GM19239 (cell line): ENCODE measurements around the gene SZRD1.

ENCODE experiments used
- DNase-seq: peaks from one replicate; pipeline ENCODE4 v3.0.0; 2011; ENCODE audit warnings: low spot score; ENCODE audit not compliant: insufficient read length
- FAIRE-seq: peaks from 2 replicates; lab custom pipeline; 2011; peaks lifted over from hg19 to GRCh38; lab: Jason Lieb, UNC

SZRD1 gene

DNA sequence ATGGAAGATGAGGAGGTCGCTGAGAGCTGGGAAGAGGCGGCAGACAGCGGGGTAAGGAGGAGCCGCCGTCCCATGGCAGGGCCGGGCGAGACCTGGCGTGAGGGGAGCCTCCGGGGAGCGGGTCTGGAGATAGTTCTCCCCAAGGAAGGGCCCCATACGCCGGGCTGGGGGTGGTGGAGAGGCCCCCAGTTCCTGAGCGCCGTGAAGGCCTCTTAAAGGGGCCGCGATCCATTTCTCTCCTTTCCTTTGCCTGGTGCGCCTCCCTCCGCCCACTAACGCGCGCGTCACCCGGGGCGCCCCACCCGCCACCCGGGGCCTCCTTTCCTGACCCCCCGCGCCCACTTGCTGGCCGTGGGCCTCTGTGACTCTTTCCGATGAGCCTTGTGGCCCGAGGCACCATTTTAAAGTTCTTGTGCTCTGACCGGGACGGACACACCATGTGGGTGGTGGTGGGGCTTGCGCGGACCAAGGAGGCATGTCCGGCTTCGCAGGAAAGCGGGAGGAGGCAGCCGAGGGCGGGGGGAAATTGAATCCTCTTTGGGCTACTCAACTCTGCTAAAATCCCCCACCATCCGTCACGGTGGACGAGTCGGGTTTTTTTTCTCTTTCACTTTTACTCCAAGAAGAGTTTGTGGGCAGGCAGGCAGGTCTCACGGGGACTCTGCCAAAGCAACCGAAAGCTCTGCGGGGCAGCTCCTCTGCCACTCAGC lies 371 bp downstream of the SZRD1 start:
- DNase-seq (peak; percentile 68), FAIRE-seq (peak; percentile 93)

DNA sequence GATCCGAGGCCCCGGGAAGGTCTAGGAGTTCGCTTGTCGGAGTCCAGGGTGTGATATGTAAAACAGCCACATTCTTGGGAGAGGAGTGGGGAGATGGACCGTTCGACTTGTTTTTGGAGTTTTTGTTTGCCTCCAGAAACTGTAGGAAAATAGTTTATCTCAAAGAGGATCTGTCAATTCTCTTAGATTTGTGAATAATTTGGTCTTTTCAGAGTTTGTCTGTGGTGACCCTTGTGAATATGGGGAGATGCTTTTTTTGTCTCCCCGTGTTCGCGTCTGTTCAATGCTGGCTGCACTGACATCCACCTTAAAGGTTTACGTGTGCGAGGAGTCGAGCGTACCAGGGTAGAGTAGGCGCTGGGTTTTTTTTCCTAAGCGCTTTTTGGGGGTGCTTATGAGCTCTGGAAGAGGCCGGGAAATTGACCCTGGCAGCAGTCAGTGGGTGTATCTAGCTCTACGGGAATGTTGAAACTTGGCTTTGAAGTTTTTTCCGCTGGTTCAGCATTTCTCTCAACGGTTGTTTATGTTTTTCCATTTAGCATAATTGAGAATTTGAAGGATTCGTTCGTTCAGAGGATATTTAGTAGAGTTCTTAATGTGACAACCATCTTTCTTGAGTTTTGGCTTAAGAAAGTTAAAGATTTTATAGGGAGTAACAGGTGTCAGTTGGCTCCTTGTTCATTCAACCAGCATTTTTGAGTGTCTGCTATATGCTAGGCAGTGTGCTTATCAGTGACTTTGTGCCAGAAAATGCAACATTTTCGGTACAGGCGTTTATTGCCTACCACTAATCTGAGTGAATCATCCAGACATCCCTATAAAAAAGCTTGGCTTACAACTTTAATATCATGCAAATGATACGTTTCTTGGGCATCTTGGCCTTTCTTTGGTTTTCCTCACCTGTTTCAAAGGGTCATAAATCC lies 1.2 kb downstream of the SZRD1 start:
- no peak for DNase-seq
- peak; percentile 45 for FAIRE-seq

DNA sequence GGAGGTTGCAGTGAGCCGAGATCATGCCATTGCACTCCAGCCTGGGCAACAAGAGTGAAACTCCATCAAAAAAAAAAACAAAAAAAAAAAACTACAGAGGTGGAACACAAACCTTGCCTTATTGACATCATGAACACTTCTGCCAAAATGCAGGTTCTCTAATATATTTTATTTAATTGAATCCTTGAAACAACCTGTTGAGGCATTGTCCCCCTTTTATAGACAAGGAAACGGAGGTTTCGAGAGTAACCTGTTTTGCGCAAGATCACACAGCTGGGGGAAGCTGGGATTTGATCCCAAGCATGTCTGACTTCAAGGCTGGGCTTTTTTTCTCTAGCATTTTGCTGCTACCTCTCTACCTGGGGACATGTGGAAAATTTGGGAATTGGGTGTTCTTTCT lies 2.8 kb downstream of the SZRD1 start:
- DNase-seq (no peak), FAIRE-seq (no peak)

DNA sequence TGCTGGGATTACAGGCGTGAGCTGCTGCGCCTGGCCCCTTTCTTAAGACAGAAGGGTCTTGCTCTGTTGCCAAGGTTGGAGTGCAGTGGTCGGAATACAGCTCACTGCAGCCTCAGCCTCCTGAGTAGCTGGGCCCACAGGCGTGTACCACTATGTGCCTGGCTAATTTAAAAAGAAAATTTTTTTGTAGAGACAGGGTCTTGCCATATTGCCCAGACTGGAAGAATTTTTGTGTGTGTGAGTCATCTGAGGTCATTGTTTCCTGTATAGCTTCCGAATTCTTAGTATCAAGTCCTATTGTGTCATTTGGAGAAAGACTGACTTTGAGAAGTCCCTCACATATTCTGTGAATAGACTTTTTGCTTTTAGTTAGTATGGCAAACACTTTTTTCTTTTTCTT lies 4.7 kb downstream of the SZRD1 start:
- DNase-seq (no peak), FAIRE-seq (no peak)

DNA sequence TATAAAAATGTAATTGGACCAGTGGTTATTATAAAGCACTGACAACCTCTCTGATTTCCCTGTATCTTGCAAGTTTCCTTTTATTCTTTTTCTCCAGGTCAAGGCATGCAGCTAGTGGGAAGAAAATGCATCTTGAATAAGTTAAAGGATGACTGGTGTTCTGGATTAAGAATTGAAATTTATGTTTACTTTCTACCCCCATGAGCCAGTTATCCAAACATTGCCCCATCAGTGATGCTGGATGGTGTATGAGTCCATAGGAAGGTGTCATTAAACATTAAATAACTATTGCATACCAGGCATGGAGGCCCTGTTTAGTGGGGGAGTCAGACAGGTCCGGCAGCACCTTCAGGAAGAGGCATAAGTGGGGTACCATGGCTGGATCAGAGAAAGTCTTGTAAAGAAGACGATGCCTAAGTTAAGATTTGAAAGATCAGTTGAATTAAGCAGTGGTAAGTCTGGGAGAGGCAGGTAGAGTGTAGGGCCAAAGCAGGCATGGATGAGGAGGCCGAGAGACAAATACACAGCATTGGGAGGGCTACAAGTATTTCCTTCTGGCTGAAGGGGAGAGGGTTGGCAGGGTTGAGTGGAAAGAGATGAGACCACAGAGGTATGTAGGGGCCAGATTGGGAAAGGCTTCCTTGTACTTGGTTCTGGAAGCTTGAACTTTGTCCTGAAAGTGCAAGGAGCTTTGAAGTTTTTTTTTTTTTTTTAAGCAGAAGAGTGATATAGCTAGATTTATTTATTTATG lies 5.7 kb downstream of the SZRD1 start:
- FAIRE-seq, result no peak

DNA sequence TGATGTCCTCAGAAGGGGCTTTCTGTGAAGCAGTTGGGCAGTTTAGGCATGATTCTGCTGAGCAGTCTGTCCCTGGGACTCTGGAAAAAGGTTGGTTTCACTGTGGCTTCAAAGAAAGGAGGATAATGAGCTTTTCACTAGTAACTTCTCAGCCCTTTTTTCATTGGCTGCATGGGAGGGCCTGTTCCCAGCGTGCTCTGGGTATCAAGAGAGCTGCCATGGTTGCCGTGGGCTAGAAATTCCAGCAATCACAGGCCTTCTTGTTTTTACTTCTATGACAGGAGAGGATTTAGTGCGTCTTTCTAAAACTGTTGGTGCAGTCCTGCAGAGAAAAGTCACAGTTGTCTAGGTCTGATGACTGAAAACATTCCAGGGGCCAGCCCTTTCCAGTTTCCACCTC lies 7.2 kb downstream of the SZRD1 start:
- FAIRE-seq, result no peak
- no peak for DNase-seq

More for the DNA sequence above, 5.7 kb downstream of the SZRD1 start:
- DNase-seq, result no peak

DNA sequence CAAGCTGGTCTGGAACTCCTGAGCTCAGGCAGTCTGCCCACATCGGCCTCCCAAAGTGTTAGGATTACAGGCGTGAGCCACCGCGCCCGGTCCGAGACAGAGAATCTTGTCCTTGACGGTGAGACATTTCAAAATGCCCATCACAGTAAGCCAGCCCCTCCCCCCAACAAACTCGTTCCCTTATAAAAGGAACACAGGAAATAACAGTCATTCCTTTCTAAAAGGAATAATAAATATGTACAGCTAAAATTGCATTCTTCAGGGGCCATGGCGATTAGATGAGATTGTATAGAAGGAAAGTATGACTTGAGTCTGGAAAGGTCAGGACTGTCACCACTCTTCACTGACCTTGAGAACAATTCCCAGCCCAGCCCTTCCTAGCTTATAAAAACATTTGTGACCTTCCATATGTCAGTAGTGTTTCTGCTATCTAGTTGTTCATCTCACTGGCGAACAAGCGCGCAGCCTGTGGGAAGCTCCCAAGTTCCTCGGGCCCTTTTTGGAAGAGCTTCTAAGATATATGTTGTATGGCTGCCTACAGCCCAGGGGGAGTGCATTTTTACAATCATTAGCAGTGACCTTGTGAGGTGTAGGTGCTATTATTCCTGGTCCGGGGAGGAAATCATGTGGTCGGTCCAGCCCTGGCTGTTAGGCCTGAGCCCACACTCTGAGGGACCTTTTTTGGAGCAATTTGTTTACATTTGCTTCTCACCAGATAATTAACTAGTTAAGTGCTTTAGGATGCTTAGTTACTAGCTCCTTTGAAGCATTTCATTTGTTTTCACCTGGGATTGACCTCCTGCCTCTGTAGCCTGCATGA lies 8.7 kb downstream of the SZRD1 start:
- DNase-seq (no peak), FAIRE-seq (no peak)

DNA sequence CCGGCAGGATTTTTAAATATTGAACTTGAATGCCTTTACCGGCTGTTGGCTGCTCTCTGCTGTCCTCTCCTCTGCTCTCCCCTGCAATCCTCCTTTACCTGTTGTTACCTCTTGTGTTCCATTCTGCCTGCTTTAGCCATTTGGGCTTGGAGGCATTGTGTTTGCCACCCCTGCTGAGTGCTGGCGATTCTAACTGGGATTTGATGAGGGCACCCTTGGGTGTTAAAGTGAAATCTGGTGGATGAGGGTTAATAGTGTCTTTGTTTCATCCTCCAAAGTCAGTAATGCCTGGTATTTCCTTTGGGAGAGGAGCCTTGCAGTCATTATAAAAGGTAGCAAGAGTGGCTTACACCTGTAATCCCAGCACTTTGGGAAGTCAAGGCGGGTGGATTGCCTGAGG lies 9.9 kb downstream of the SZRD1 start:
- FAIRE-seq (no peak), DNase-seq (no peak)

DNA sequence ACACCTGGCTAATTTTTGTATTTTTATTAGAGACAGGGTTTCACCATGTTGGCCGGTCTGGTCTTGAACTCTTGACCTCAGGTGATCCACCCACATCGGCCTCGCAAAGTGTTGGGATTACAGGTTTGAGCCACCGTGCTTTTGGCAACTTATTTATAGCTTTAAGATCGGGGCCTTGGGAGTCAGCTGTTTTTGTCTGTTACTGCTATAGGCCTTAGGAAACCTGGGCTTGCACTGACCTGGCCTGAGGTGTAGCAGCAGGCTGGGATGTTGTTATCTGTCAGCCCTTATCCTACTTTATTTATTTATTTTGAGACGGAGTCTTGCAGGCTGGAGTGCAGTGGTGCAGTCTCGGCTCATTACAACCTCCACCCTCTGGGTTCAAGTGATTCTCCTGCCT lies 11.4 kb downstream of the SZRD1 start:
- FAIRE-seq (no peak), DNase-seq (no peak)

DNA sequence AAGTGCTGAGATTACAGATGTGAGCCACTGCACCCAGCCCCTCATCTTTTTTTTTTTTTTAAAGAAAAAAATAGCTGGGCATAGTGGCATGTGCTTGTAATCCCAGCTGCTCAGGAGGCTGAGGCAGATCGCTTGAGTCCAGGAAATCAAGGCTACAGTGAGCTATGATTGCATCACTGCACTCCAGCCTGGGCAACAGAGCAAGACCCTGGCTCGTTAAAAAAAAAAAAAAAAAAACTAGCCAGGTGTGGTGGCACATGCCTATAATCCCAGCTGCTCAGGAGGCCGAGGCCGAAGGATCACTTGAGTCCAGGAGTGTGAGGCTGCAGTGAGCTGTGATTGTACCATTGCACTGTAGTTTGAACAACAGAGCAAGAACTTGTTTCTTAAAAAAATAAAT lies 13.8 kb downstream of the SZRD1 start:
- DNase-seq (no peak), FAIRE-seq (no peak)

DNA sequence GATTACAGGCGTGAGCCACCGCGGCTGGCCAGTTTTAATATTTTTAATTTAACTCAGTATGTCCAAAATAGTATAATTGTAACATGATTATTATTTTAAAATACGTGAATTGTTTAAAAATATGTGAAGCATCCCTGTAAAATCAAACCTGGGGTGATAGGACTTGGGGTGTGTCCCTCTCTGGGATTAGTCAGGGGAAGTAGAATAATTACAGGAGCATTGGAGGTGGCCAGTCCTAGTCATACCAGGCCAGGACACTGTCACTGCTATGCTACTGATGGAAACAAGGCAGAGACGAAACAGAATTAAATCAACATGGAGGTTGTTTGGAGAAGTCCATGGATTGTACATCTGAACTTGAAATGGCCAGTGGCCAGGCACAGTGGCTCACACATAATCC lies 16.8 kb downstream of the SZRD1 start:
- DNase-seq (no peak), FAIRE-seq (no peak)

DNA sequence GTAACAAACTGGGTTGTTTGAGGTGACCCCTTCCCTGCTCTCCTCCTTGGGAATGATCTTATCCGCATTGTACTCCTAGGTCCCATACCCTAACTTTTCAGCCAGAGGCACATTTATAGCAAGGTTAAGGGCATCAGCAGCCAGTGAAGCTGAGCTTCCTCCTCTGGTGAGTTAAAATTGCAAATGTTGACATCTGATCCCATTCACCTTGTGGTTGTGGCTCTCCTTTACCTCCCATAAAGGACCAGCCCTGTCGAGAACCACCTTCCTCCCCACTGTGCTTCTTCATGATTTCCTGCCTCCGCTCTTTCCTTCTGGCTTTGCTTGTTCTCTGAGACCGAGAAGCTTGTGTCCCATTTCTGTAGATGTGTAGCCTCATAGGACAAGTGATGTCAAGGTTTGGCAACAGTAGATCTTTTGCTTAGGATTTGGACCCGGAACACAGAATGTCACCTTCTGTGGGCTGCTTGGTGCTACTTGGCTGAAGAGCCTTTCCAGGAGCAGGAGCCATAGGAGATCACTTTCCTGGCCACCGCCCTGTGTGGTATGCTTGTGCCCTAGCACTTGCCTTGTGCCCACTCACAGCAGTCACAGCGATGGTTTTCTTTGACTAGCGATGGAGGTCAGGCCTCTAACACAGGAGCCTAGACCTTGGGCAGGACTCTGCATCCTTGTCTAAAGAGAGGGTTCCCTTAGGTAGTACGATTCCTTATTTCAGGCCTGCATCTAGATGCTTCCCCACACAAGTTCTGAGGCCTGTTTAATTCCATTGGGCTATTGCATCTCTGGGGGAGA lies 18.8 kb downstream of the SZRD1 start:
- DNase-seq (no peak), FAIRE-seq (no peak)

DNA sequence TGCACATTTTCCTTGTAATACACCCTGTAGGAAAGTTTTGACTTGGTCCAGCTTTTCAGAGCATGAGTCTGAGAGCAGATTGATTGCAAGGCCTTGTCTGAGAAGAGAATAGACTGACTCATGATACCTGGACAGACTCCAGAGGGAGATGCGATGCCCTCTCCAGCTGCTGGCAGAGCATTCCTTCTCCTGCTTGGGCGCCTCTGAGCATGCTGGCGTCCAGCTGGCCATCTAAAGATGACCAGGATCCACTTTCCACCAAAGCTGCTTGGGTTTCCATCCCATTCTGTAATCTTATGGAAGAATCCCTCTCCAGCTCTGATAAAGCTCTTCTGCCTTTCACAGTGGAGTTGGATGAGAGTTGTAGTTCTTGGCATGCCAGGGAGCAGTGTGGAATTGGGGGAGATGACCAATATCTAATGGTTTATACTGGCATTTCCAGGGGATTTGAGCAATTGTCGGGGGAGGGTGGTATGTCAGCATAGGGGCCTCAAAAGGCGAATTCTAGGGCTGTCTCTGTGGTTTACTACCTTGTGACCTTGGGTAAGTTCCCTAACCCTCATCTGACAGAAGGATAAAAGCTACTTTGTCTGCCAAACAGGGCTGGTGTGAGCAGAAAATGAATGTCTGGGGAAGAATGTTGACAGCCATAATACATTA lies 19.5 kb downstream of the SZRD1 start:
- FAIRE-seq (no peak), DNase-seq (no peak)

DNA sequence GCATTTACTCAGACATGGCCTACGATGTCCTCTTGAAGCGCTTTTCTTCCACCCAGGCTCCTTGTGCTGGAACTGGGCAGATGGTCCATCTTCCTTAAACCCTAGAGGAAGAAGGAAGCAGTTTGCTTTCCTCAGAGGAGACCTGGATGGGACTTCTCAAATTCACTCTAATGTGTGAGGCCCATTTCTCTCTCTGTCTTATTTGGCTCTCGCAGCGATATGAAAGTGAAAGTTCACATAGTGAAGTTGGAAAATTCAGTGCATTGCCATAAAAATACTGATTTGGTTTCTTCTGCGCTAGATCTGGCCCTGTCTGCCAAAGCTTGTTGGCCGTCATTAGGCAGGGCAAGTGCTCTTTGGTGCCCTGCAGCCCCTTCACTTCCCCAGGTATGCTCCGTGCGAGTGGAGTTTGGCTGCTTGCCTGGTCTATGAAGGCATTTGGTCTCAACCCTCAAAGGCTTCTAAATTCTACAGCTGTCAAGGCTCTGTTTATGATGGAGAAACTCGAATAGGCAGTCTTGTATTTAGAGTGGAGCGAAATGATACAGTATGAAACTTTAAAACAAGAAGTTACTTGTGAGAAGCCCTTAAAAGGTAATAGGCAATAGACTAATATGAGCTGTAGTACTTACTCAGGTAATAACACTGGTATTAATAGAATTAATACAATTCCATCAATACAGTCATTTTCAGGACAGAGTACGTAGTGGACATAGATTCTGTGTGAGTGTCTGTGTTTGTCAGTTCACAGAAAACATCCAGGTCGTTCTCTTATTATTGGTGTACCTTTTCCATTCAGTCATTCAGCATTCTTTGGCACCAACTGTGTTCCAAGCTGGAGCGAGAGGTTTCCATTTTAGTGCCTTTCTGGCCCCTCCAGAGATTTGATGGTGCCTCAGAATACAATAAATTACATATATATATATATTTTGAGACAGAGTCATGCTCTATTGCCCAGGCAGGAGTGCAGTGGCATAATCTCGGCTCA lies 20.5 kb downstream of the SZRD1 start:
- FAIRE-seq (peak; percentile 86), DNase-seq (no peak)

DNA sequence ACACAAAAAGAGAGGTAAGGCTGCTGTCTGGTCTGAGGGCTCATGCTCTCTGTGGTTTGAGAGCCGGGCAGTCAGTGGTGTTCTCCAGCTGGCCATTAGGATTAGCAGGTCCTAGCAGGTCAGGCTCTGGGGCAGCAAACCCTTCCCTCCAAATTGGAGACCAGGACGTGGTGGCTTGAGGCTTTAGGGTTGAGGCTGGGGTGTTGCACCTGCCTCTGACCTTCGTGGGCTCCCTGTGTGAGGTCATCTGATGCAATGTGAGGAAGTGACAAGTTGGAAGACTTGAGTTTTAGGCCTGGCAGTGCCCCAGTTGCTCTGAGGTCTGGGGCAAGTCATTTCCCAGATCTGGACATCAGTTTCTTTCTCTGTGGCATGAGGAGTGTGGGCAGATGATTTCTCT lies 24.4 kb downstream of the SZRD1 start:
- DNase-seq, result no peak
- FAIRE-seq, result no peak

DNA sequence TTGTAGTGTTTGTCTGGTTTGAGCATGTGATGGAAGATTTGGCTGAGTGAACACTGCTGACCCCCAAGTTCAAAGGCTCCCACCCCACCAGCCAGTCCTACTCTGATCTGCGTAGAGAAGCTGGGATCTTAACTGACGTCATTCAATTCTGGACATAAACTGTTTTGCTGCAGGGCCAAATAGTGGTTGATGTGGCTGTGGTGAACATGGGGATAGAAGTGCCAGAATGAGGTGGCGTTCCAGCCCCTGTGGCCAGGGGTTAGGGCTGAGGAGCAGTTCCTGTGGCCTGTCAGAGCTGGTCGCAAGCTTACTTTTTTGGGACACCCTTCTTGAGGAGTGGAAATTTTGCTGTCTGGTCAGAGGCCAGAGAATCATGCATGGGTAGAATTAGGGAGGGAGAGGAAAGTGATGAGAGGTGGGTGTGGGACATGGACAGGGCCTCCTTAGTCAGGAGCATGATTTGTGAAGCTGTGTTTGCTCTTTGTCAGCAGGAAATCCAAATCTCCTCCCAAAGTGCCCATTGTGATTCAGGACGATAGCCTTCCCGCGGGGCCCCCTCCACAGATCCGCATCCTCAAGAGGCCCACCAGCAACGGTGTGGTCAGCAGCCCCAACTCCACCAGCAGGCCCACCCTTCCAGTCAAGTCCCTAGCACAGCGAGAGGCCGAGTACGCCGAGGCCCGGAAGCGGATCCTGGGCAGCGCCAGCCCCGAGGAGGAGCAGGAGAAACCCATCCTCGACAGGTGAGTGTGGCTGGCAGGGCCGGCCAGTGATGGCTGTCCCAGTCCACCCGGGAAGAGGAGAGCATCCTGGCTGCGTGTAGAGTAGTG lies 25.9 kb downstream of the SZRD1 start:
- FAIRE-seq (no peak), DNase-seq (no peak)
